ENCODE data around the gene PTPRM. TPM values are rescaled to one million over a fixed set of nuclear protein-coding genes. Genes with fewer than 3 reads are reported as not detected.

The PTPRM gene
- polyA plus RNA-seq, 6 donors from 2014 or later, result not detected

DNA sequence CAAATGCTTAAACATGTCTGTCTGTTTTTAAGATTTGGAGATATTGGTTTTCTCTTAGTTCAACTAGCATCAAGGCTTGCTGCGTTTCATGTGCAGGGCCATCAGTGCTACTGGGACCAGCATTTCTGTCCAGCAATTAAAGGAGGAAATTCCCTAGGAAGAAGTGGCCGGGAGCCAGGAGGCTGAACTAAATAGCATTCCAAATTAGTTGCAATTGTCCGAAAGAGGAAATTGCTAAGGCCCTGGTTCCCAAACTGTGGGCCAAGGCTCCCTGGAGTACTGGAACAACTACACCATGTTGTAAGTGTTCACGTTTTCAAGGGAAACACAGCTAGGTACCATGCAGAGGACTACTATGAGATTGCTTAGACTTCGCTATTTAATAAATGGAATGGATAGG lies 257.9 kb downstream of the PTPRM start:
- H3K4me1 Mint-ChIP-seq, result no peaks in the 10 kb centered on the region
- no peaks in the 10 kb centered on the region for H3K36me3 Mint-ChIP-seq
- DNase-seq (no peak), ATAC-seq (ENCODE audit: low read depth in 2 of 2) (no peak)
- no peak overlapping the region for H3K27ac Mint-ChIP-seq
- H3K27me3 Mint-ChIP-seq, result no peaks in the 10 kb centered on the region
- H3K9me3 Mint-ChIP-seq, result peaks cover 0 to under 1% (median 0%) of the 10 kb centered on the region in 7 donors
- H3K4me3 Mint-ChIP-seq, result no peak overlapping the region

DNA sequence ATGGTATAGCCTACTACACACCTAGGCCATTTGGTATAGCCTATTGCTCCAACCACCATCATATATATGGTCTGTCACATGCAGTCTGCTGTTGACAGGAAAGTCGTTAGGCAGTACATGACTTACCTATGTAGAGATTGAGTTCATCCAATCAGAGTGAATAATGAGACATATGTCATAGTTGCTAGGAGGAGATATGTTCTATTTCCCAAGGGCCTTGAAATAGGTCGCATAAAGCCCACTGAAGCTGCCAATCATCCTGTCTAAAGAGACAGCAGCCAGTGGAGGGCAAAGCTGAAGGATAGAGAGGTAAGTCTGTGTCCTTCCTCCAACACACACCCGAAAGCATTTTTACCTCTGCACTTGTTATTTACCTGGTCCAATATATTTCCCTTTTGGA lies 263.4 kb downstream of the PTPRM start:
- Mint-ChIP-seq H3K27me3 (no peaks in the 10 kb centered on the region), H3K36me3 (no peaks in the 10 kb centered on the region), H3K4me1 (no peaks in the 10 kb centered on the region), H3K27ac (no peak overlapping the region), H3K4me3 (no peak overlapping the region), H3K9me3 (peaks cover 0 to 9% (median 0%) of the 10 kb centered on the region in 7 donors)
- no peak for ATAC-seq (ENCODE audit: low read depth in 2 of 2)
- DNase-seq, result no peak

DNA sequence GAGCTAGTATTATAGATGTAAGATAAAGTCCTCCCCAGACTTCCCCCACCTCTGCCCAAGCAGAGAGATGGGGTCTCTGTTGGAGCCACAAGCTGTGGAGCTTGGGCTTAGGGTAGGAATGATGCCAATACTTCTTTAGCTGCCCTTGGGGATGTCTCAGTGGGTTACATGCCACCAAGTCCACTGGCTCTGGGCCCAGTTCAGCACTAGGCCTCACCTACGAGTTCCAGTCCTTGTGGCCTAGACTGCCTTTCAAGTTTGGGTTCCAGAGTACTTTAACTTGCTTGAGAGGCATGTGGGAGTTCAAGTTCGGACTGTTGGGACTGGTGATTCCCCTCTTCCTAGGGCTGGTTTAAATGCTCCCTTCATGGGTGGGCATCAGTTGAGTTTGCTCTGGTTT lies 272.4 kb downstream of the PTPRM start:
- Mint-ChIP-seq H3K9me3 (peaks cover 2 to 26% (median 10%) of the 10 kb centered on the region in 7 donors), H3K27ac (no peak overlapping the region), H3K27me3 (no peaks in the 10 kb centered on the region), H3K4me3 (no peak overlapping the region), H3K36me3 (peaks cover 0 to 5% of the 10 kb centered on the region in 2 donors), H3K4me1 (no peaks in the 10 kb centered on the region)
- ATAC-seq (ENCODE audit: low read depth in 2 of 2) (no peak), DNase-seq (no peak)

DNA sequence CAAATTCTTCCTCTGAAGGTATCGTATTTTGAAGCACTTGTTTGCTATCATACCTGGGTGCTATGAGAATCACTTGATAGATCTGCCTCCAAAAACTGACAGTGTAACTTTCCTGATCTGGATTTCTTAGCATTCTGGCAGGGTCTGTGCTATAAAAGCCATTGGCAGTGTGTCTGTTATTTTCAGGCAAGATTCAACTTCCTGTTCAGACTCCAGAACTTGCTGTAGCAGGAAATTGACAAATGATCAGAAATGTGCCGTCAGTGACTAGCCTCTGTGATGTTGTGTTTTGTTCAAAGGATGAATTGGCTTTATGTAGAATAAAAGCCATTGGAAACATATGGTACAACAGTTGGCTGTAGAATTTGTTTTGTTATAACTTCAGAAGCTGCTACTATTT lies 273.3 kb downstream of the PTPRM start:
- H3K27ac Mint-ChIP-seq, result no peak overlapping the region
- no peak overlapping the region for H3K4me3 Mint-ChIP-seq
- DNase-seq (no peak), ATAC-seq (ENCODE audit: low read depth in 2 of 2) (no peak)
- peaks cover 0 to 5% of the 10 kb centered on the region in 2 donors for H3K36me3 Mint-ChIP-seq
- no peaks in the 10 kb centered on the region for H3K27me3 Mint-ChIP-seq
- peaks cover 7 to 33% (median 17%) of the 10 kb centered on the region in 7 donors for H3K9me3 Mint-ChIP-seq
- H3K4me1 Mint-ChIP-seq, result no peaks in the 10 kb centered on the region

DNA sequence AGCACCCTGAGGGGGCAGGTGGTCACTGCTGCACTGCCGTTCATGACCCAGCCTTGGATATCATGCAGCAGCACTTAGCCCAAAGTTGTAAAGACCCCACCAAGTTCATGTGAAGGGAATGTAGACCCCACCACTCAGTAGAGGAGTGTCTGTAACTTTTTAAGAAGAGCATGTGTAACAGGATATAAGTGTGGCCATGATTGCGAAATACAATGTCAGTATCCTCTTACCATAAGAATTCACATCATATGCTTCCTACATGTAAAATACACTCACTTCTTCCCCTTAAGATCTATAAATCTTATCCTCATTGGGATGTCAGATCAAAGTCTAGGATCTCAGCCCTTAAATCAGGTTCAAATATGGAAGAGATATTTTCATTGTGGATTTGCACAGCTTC lies 276.9 kb downstream of the PTPRM start:
- ATAC-seq (ENCODE audit: low read depth in 2 of 2), result no peak
- H3K4me3 Mint-ChIP-seq, result no peak overlapping the region

DNA sequence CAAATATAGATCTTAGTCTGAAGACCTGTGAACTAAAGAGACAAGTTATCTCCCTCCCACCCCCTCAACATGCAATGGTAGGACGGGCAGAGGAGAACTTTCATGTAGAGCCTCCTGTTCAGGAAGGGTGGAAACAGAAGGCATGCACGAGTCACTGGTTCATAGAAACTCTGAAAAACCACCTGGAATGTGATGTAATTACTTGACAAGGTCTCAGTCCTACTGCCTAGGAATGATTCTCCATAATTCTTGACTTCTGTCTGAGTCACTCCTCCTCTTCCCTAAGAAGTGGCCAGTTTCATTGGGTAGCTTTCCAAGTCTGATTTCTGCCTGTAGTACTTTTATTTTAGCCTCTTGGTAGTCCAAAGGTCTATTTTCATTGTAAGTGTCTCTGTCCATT lies 277.3 kb downstream of the PTPRM start:
- Mint-ChIP-seq H3K4me1 (no peaks in the 10 kb centered on the region), H3K9me3 (peaks cover 11 to 32% (median 19%) of the 10 kb centered on the region in 7 donors), H3K27me3 (peaks cover 0 to 4% (median 0%) of the 10 kb centered on the region in 3 donors), H3K27ac (no peak overlapping the region), H3K4me3 (no peak overlapping the region), H3K36me3 (no peaks in the 10 kb centered on the region)
- no peak for ATAC-seq (ENCODE audit: low read depth in 2 of 2)
- no peak for DNase-seq

More for the DNA sequence above, 276.9 kb downstream of the PTPRM start:
- no peaks in the 10 kb centered on the region for H3K36me3 Mint-ChIP-seq
- peaks cover 0 to 2% (median 0%) of the 10 kb centered on the region in 3 donors for H3K27me3 Mint-ChIP-seq
- no peak for DNase-seq
- no peaks in the 10 kb centered on the region for H3K4me1 Mint-ChIP-seq
- H3K9me3 Mint-ChIP-seq, result peaks cover 11 to 32% (median 19%) of the 10 kb centered on the region in 7 donors
- no peak overlapping the region for H3K27ac Mint-ChIP-seq

DNA sequence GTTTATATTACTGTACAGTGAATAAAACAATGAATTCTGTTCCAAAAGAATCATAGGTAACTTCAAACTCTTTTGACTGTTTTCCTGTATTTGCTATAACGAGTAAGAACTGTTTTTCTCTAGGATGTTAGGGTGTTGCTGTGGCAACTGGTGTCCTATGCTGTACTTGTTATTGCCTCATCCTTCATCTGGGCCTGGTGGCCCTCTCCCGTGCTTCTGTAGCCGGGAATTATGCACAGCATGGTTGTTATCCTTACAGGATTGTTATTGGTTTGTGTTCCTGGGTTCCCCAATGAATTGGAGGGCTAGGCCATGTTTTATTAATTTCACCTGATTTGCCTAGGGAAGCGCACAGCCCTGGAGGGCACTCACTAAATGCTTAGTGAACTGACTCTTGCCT lies 279.2 kb downstream of the PTPRM start:
- ATAC-seq (ENCODE audit: low read depth in 2 of 2), result no peak
- no peak for DNase-seq
- H3K4me1 Mint-ChIP-seq, result no peaks in the 10 kb centered on the region
- H3K9me3 Mint-ChIP-seq, result peaks cover 15 to 38% (median 23%) of the 10 kb centered on the region in 7 donors
- no peaks in the 10 kb centered on the region for H3K36me3 Mint-ChIP-seq
- no peak overlapping the region for H3K4me3 Mint-ChIP-seq
- H3K27ac Mint-ChIP-seq, result no peak overlapping the region
- H3K27me3 Mint-ChIP-seq, result peaks cover 0 to 4% (median 0%) of the 10 kb centered on the region in 3 donors

DNA sequence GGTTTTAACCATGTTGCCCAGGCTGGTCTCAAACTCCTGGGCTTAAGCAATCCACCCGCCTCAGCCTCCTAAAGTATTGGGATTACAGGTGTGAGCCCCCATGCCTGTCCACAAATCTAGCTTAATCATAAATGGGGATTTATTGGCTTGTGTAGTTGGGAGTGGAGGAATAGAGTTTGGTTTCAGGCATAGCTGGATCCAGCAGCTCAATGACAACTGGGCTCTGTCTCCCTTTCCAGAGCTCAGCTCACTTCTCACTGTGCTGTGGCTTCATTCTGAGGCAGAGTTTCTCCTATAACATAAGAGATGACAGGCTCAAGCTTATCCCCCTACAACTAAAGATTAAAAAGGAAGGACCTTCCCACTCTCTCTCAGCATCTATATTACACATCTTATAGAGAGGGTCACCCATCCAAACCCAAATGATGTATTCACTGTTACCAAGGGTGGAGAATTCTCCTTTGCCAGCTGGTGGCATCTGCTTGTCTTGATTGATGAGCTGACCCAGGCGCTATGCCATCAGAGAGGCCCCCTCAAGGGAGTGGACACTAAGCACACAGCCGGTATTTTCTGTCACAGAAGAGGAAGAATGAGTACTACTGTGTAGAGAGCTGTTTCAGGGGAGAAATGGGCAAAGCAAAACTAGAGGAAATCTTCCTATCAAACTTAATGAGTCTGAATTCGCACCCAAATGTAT lies 280.4 kb downstream of the PTPRM start:
- ATAC-seq (ENCODE audit: low read depth in 2 of 2) (no peak), DNase-seq (no peak)
- Mint-ChIP-seq H3K36me3 (no peaks in the 10 kb centered on the region), H3K27me3 (peaks cover 0 to 4% (median 0%) of the 10 kb centered on the region in 3 donors), H3K27ac (no peak overlapping the region), H3K4me1 (no peaks in the 10 kb centered on the region), H3K9me3 (peaks cover 15 to 44% (median 27%) of the 10 kb centered on the region in 7 donors), H3K4me3 (no peak overlapping the region)

GRCh38 chr18:7848054-7848412 lies 280.9 kb downstream of the PTPRM start:
- Mint-ChIP-seq H3K4me3 (no peak overlapping the region), H3K4me1 (no peaks in the 10 kb centered on the region), H3K36me3 (no peaks in the 10 kb centered on the region), H3K9me3 (peaks cover 15 to 44% (median 27%) of the 10 kb centered on the region in 7 donors), H3K27me3 (peaks cover 0 to 4% (median 0%) of the 10 kb centered on the region in 3 donors), H3K27ac (no peak overlapping the region)
- no peak for ATAC-seq (ENCODE audit: low read depth in 2 of 2)
- no peak for DNase-seq

DNA sequence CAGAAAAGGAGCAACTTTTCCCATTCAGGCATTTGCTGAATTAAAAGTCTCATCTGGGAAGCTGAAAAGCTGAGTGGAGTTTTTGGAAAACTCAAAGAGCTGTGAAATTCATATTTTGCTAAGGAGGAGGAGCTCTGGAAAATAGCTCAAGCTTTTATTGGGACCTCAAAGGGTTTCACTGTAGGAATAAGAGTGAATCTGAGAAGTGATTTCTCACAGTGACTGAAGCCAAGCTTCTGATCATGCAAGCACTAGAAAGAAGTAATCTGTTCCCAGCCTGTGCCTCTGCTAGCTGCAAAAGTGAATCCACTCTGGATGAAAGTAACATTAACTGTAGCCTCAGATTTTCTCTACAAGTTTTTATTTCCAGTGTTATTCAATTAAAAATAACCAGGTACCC lies 283.3 kb downstream of the PTPRM start:
- Mint-ChIP-seq H3K9me3 (peaks cover 8 to 28% (median 15%) of the 10 kb centered on the region in 7 donors), H3K4me1 (no peaks in the 10 kb centered on the region), H3K4me3 (no peak overlapping the region), H3K36me3 (no peaks in the 10 kb centered on the region), H3K27ac (no peak overlapping the region), H3K27me3 (peaks cover 0 to 4% (median 0%) of the 10 kb centered on the region in 3 donors)
- ATAC-seq (ENCODE audit: low read depth in 2 of 2) (no peak), DNase-seq (no peak)

GRCh38 chr18:7855028-7855427 lies 287.9 kb downstream of the PTPRM start:
- ATAC-seq (ENCODE audit: low read depth in 2 of 2) (no peak), DNase-seq (no peak)
- Mint-ChIP-seq H3K27me3 (no peaks in the 10 kb centered on the region), H3K4me1 (no peaks in the 10 kb centered on the region), H3K4me3 (no peak overlapping the region), H3K9me3 (peaks cover 2 to 17% (median 8%) of the 10 kb centered on the region in 7 donors), H3K27ac (no peak overlapping the region), H3K36me3 (no peaks in the 10 kb centered on the region)

DNA sequence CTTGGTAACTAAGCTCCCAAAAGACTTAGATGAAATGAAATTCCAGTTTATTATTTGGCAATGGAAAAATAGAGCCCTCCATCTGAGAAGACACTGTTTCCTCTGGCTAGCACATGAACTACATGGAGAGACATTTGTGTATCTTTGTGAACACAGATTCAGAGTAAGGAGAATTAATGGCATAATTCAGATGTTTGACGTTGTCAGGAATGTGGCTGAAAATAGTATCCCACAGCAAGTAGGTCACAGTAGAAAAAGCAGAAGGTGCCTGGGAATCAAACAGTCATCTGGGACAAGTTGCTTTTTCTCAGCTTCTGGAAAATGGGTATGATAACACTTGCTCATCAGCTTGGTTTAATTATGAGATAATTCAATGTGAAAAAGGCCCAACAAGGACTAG lies 288.6 kb downstream of the PTPRM start:
- Mint-ChIP-seq H3K27ac (no peak overlapping the region), H3K36me3 (no peaks in the 10 kb centered on the region), H3K9me3 (peaks cover 2 to 16% (median 7%) of the 10 kb centered on the region in 7 donors), H3K4me1 (no peaks in the 10 kb centered on the region), H3K27me3 (no peaks in the 10 kb centered on the region), H3K4me3 (no peak overlapping the region)
- DNase-seq (no peak), ATAC-seq (ENCODE audit: low read depth in 2 of 2) (no peak)

GRCh38 chr18:7856116-7856515 lies 289.0 kb downstream of the PTPRM start:
- Mint-ChIP-seq H3K36me3 (no peaks in the 10 kb centered on the region), H3K4me3 (no peak overlapping the region), H3K27me3 (no peaks in the 10 kb centered on the region), H3K27ac (no peak overlapping the region), H3K4me1 (no peaks in the 10 kb centered on the region), H3K9me3 (peaks cover 1 to 12% (median 6%) of the 10 kb centered on the region in 7 donors)
- DNase-seq, result no peak
- ATAC-seq (ENCODE audit: low read depth in 2 of 2), result no peak

DNA sequence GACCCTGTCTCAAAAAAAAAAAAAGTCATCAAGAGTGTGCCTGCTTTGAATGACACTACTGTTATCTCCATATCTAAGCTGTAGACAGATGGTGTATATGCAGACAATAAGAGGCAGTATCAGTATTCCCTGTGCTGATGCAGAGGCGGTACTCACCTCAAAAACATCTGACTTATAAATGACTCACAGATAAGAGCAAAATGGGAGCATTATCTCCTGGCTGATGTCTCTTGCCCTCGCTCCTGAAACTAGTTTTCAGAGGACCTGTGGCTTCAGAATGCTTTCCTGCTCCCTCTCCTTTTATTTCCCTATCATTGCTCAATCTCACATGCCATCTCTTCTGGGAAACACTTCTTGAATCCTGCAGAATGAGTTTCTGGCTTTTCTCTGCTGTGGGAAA lies 289.6 kb downstream of the PTPRM start:
- DNase-seq, result no peak
- no peaks in the 10 kb centered on the region for H3K27me3 Mint-ChIP-seq
- no peak for ATAC-seq (ENCODE audit: low read depth in 2 of 2)
- H3K9me3 Mint-ChIP-seq, result peaks cover 0 to 8% (median 6%) of the 10 kb centered on the region in 7 donors
- H3K4me1 Mint-ChIP-seq, result no peaks in the 10 kb centered on the region
- no peak overlapping the region for H3K4me3 Mint-ChIP-seq
- H3K36me3 Mint-ChIP-seq, result no peaks in the 10 kb centered on the region
- H3K27ac Mint-ChIP-seq, result no peak overlapping the region

Measured in naive B cell (primary cell).